ENCODE measurements around the gene FERMT3.

The FERMT3 gene

GRCh38 chr11:64222651-64223000 is 16.1 kb downstream of the FERMT3 start:
- DNase-seq: no peak

GRCh38 chr11:64223001-64223651 is 16.6 kb downstream of the FERMT3 start:
- no peak for DNase-seq

- no peak for DNase-seq
Measured at GRCh38 chr11:64224151-64224890, 17.8 kb downstream of the FERMT3 start.

GRCh38 chr11:64224891-64225607 is 18.5 kb downstream of the FERMT3 start:
- peak in 1 of 2 experiments; percentile 45 for DNase-seq

GRCh38 chr11:64225608-64226506 is 19.3 kb downstream of the FERMT3 start, which contains the start of the genes NUDT22 and TRPT1:
NUDT22 (plus strand) TSS chr11:64226274; CDS start chr11:64226653, 379 bp downstream.
TRPT1 (minus strand) TSS chr11:64226186; CDS start chr11:64225860, 326 bp downstream.
- DNase-seq: peak; percentile 98

- DNase-seq: peak; percentile 76 to 80
Measured at GRCh38 chr11:64226507-64227051, 20.1 kb downstream of the FERMT3 start.

GRCh38 chr11:64227405-64227956 is 21.0 kb downstream of the FERMT3 start:
- no peak for DNase-seq

GRCh38 chr11:64229090-64229743 is 22.7 kb downstream of the FERMT3 start:
- DNase-seq: no peak

GRCh38 chr11:64229744-64230170 is 23.2 kb downstream of the FERMT3 start:
- DNase-seq: no peak

- peak; percentile 90 to 93 for DNase-seq
Measured at GRCh38 chr11:64230171-64230984, 23.9 kb downstream of the FERMT3 start, which contains the start of gene DNAJC4. DNAJC4 (plus strand) TSS chr11:64230548; CDS start chr11:64230855, 307 bp downstream.

GRCh38 chr11:64230985-64231365 is 24.5 kb downstream of the FERMT3 start:
- no peak for DNase-seq

GRCh38 chr11:64231546-64231945 is 25.0 kb downstream of the FERMT3 start:
- no peak for DNase-seq

- no peak for DNase-seq
Measured at GRCh38 chr11:64232182-64232966, 25.9 kb downstream of the FERMT3 start.

GRCh38 chr11:64232967-64233315 is 26.4 kb downstream of the FERMT3 start:
- DNase-seq: no peak

- DNase-seq: peak; percentile 74 to 80
Measured at GRCh38 chr11:64233913-64234586, 27.5 kb downstream of the FERMT3 start, which contains the start of gene VEGFB. VEGFB (plus strand) TSS chr11:64234584; CDS start chr11:64234834, 250 bp downstream.

GRCh38 chr11:64234647-64235379 is 28.3 kb downstream of the FERMT3 start:
- peak; percentile 65 to 77 for DNase-seq

GRCh38 chr11:64235437-64236161 is 29.1 kb downstream of the FERMT3 start:
- no peak for DNase-seq

Measured in activated T-cell treated with anti-CD3 and anti-CD28 coated beads, Interleukin-2, amount 50 U/mL, for 48 hours (primary cell).